Activated T-helper 1 cell treated with Interleukin-2 at 50 U/mL for 16 hours (primary cell): ENCODE results near the gene E2F3.
"Not testable (repeated sequence)": the region's sequence is repeated elsewhere in the genome, so short reads cannot be mapped to it uniquely, and the experiment has no call there.

Experiments used
- DNase-seq: peaks from one replicate; pipeline ENCODE4 v3.0.0-alpha.2; 2020; ENCODE audit warnings: low read depth

Gene E2F3

DNA sequence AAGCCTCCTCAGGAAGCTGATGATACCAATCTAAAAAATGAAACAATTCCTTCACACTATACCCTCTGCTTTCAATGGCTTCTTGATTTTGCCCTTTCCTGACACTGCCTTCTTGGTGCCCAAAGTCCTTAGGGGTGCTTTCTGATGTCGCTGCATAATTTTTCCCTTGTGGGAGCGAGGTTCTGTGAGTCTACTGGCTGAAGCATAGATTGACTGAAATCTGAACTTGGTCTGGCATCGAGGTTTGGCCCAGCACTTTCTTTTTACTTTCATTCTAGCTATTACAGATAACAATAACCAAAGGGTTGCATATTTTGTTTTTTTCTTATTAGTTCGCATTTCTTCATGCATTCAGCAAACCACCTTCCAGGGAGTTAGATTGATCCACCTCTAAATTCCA lies 65.8 kb downstream of the E2F3 start:
- no peak for DNase-seq

DNA sequence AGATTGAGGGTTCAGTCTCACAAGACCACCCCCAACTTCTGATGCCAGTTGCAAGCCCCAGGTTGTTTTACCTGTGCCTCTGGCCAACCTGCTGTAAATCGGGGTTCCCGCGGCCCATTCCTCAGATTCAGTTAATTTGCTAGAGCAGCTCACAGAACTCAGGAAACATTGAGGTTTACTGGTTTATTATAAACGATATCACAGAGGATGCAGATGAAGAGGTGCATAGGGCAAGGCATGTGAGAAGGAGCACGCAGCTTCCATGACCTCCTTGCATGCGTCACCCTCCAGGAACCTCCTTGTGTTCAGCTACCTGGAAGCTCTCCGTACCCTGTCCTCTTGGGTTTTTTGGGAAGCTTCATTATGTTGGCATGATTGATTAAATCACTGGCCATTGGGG lies 66.5 kb downstream of the E2F3 start:
- DNase-seq = no peak

DNA sequence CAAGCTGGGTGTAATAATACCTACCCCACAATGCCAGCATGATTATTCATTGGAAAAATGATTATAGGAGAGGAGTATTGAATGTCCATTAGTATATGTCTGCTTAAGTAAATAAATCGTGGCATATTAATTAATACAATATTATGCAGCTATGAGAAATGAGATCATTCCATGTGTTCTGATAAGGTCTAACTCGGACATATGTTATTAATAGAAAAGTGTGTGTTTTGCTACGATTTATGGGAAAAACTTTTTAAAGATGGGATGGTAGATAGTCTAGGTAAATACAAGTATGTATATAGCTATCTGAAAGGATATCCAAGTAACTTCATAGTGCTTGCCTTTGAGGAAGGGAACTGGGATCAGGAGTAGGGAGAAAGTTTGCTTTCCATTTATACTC lies 71.1 kb downstream of the E2F3 start:
- DNase-seq = no peak

DNA sequence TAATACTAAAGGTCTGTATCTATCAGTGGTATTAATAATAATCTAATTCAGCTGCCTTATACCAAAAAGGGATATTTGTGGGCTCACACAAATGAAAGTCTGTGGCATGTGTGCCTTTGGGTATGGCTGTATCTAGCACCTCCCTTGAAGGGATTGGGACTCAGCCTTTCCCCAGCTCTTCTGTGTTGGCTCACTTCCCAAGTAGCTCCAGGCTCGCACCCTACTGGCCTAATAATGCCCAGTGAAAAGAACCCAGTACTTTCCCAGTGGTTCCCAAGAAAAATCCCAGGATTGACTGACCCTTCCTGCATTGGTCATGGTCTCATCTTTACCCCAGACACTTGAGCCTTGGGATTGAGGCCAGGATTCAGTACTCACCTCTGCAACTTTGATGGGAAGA lies 71.8 kb downstream of the E2F3 start:
- no peak for DNase-seq

DNA sequence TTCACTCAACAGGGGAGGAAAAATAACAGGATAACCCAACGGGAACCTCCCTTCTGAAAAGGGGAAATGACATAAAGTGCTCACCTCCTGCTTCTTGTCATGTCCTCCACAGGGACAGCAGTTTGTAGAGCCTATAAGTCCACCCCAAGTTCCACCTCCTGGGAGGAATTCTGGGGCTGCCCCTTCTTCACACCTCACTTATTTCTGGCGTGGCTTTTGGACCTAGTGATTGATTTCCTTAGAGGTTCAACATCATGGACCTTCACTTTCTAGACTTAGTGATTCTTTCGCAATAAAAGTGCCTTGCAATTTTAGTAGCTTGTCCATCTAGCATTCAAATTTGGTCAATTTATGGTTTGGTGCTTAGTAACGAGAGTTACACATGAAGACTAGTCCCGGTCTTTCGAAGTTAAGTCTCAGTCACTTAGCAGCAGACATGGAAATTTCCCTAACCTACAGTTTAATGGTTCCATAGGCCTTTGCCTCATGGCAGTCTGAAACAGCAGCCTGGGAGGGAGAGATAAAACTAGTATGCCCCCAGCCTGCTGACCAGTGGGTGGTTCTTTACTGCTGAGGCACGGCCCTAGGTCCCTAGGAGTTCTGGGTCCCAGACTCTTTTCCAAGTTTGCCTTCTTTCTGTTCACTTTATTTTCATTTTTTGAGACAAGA lies 73.3 kb downstream of the E2F3 start:
- DNase-seq = no peak

DNA sequence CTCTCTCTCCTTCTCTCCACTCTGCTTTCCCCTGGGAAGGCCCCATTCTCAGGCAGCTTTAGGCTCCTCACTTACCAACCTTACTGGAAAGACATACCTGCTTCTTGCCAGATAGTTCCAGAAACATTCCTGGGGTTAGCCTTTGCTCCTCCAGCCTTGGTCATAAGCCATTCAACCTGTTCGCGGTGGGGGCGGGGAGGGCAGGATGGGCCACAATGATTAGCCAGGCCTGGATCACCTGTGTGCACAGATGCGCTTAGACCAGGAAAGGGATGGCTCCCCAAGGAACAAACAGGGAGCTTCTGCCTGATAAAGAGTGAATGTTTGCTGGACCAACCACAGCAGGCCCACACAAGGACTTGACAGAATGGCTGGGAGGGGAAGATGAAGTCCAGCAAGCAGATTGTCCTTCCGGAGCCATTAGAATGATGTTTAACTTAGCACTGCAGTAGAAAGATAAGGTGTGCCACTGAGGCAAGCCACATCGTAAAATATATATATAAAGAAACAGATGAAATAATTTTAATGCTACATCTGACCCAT lies 74.9 kb downstream of the E2F3 start:
- no peak for DNase-seq

DNA sequence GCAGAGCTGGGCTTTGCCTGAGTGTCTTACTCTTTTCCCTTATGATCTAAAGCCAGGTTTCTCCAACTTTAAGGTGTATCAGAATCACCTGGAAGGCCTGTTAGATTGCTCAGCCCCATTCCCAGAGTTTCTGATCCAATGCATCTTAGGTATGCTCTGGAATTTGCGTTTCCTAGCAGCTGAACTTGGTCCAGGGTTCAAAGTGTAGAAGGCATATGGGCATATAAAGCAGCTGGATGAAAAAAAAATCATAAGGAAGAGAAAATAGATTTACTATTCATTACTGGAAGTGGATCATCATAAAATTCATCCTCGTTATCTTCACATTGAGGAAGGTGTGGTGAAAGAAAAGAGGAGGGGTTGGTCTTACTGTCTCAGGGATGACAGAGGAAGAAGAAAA lies 75.8 kb downstream of the E2F3 start:
- no peak for DNase-seq

DNA sequence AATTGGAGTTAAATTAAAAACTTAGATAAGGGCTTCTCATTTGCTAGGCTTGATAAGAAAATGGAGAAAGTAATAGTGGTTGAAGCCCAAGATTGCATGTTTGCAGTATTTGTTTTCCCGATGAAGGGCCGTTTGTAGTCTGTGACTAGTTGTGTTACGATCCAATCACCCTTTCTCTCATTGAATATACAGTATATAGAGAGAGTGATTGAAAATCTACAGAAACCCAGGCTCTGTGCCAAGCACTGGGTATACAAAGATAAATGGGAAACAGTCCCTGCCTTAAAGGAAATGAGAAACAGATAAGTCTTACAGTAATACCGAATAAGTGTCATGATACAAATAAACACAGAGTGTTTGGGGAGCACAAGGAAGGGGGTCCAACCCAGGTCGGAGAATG lies 77.4 kb downstream of the E2F3 start:
- DNase-seq = no peak

DNA sequence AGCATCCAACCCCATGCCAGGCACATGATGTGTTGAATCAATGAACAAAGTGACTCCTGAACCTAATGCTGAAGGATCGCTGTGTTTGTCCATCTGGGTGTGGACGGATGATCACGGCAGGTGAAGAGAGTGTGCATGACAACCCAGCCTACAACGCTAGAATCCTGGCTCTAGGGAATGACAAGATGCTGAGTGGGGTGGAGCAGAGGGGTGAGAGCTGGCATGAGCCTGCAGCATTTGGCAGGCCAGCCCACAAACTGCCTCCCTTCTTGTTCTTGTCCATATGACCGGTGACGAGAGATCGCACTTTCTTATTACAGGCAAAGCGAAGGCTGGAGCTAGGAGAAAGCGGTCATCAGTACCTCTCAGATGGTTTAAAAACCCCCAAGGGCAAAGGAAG lies 77.8 kb downstream of the E2F3 start:
- no peak for DNase-seq

DNA sequence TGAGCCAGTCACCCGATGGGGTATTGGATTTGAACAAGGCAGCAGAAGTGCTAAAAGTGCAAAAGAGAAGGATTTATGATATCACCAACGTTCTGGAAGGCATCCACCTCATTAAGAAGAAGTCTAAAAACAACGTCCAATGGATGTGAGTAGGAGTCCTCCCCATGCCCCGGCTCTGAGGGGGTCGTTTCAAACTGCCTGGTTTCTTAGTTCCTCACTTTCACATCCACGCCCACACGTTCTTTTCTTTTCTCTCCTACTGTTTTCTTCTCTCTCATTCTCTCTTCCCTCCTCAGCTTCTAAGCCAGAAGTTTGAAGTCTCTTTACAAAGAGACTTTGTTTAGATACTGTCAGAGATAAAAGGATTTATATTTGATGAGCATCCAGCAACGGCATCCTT lies 79.6 kb downstream of the E2F3 start:
- DNase-seq = no peak

DNA sequence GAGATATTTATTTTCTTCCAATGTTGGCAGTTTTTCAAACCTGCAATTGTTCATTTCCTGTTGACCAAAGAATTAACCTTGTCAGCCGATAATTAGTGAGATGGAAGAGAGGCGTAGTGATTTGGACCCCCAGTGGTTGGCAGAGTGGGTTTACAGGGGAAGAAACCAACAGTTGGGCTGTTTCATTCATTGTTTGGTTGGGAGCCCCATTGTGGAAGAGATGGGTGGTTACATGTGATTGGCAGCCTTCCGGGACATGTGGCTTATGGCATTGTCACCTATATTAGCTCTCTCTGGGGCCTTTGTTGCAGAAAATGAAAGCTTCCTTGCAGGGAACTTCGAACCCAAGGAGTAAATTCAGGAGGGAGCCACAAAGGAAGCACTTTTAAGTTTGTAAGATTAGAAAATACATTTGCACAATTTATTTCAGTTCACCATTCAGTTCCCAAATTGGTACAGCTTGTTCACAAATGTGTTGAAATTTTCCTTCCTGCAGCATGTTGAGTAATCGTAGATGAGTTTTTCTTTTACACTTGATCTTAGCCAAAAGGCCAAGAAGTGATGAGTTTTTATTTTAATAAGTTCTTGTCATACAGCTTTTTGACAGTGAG lies 82.3 kb downstream of the E2F3 start:
- no peak for DNase-seq

DNA sequence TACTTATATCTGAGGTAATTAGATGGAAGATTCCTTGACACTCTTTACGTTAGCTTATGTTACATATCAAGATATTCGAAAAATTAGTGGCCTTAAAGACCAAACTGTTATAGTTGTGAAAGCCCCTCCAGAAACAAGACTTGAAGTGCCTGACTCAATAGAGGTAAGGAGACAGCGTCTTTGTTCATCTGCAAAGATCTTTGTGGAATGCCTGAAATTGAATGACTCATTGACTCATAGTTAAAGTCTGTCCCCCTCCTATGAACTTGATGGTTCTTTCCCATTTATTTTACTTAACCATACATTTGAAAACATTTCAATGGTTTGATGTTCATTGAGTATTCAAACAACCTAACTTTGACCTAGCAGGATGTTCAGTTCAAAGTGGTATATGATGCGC lies 85.0 kb downstream of the E2F3 start:
- no peak for DNase-seq

DNA sequence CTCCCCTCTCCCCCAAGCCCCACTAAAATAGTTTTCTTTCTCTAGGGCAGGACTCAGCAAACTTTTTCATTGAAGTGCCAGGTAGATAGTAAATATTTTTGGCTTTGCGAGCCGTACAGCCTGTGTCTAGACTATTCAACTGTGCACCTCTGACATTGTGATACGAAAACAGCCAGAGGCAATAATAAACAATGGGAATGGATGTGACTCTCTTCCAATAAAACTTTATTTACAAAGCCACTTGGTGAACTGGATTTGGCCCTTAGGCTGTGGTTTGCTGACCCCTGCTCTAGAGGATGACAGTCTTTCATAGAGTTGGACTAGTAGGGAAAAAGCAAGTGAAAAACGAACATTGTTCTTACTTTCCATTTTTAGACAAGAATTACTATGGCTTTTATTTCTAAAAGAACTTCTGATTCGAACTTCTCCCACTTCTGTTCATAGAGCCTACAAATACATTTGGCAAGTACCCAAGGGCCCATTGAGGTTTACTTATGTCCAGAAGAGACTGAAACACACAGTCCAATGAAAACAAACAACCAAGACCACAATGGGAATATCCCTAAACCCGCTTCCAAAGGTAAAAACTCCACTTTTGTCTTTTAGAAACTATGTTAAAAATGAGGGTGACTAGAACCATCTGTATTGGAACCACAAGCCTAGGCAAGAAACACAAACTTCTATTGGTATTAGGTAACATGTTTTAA lies 86.1 kb downstream of the E2F3 start:
- no peak for DNase-seq

DNA sequence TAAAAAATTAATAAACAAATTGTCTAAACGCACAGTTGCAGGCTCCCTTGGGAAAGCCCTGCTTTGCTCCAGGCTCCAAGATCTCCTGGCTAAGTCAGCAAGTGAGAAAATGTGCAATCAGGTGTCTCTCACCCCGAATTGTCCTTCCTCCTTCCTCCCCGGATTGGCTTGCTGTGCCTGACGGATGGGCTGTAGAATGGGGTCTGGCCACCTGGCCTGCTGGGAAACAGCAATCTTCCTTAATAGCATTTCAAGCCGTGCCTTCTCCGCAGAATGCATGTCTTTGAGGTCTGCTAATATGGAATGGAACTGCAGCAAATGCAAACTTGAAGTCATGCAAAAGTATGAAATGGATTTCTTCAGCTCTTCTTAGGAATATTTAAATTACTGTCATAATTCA lies 88.9 kb downstream of the E2F3 start:
- no peak for DNase-seq

DNA sequence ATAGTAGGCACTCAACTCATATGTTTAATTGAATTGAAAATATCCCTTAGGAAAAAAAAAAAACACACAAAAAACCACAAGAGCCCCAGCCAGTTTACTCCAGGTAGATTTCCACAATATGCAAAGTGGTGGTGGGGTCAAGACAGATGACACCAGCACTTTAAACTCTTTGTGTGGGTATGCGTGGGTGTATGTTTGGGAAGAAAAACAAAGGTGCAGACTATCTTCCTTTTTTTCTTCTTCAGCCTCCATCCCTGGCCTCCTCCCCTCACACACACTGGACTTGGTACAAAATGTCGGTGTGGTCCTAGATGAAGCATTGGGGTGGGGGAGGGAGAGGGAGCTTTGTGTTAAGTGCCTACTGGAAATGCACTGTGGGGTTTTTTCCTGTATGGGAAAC lies 90.4 kb downstream of the E2F3 start:
- DNase-seq = no peak

DNA sequence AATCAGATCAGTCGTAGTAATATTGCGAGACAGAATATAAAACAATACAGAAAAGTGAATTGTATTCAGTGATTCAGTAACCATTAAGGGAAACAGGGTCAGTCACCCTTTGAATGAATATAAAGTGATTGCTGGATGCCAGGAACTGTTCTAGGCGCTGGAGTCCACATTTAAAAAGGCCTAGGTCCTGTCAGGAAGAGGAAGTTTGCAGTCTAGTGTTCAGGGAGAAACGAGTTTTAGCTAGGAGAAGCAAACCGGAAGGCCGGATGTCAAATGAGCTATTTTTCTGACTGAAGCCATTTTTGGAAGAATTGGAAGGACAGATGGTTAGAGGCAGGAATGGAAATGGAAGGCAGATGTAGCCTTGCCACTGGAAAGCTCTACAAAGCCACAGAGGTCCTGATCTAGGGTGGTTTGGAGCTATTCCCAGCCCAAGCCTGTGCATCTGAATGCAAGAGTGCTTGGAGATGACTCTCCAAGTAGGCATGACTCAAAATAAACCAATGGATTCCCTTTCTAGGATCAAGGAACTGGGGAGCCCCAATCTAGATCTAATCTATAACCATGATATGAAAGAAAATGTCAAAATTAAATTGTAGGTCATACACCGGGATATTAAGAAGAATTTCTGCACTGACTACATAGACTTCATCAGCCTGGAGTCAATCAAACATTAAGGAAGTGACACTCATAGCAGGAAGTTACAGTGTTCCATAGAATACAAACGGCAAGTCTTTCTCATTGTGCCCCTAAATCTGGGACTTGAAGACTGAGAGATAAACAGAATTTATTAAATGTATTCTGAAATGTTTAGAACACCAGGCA lies 95.7 kb downstream of the E2F3 start:
- no peak for DNase-seq

DNA sequence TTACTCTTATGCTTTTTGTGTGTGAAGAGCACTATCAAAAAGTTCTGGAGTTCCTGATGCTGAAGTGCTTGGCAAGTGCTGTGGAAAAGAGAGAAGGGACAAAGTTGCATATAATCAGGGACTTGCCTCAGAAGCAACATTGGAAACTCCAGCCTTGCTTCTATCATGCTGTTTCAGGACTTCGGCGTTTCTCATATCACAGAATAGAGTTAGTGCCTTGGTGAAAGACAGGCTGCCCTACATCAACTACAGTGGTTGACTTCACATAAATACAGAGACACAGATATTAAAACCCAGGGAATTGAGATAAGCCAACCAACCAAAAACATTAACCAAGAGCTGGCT lies 96.3 kb downstream of the E2F3 start:
- DNase-seq = no peak

DNA sequence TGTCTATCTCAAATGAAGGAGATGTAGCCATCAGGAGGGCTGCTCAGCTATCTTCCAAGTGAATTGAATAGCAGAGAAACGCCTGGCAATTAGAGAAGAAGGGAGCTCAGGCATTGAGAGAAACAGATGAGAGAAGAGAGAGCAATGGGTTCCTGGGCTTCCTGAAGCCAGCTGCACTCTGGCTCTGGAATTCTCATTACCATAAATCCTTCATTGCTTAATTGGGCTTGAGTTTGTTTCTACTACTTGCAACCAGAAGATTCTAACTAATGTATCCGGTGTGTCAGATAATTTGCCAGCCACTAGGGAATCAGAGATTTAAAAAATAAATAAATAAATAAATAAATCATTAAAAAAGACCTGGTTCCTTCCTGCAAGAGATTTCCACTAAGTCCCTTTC lies 107.5 kb downstream of the E2F3 start:
- no peak for DNase-seq

DNA sequence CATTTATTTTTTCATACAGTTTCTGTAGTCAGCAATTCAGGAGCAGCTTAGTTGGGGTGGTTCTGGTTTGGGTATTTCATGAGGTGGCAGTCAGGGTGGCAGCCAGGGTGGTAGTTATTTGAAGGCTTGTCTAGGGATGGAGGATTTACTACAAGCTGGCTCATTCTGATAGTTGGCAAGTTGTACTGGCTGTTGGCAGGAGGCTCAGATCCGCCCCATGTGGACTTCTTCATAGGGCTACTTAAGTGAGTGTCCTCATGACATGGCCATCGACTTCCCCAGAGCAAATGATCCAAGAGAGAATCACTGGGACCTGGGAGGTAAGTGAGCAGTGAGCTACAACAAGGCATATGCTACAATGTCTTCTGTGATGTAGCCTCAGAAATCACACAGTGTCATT lies 110.2 kb downstream of the E2F3 start:
- no peak for DNase-seq

DNA sequence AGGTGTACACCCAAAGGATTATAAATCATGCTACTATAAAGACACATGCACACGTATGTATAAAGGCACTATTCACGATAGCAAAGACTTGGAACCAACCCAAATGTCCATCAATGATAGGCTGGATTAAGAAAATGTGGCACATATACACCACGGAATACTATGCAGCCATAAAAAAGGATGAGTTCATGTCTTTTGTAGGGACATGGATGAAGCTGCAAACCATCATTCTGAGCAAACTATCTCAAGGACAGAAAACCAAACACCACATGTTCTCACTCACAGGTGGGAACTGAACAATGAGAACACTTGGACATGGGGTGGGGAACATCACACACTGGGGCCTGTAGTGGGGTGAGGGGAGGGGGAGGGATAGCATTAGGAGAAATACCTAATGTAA lies 123.5 kb downstream of the E2F3 start:
- not testable (repeated sequence) for DNase-seq

DNA sequence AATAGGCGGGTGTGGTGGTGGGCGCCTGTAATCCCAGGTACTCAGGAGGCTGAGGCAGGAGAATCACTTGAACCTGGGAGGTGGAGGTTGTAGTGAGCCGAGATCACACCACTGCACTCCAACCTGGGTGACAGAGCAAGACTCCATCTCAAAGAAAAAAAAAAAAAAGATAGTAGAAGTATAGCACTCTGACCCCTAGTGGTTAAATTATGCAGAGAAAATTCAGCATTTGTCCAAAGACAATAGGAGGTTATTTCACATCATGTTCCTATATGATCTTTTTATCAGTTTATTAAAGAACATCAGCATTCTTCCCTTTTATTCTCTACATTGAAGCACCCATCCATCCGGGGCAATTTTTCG lies 127.4 kb downstream of the E2F3 start:
- DNase-seq = not testable (repeated sequence)

DNA sequence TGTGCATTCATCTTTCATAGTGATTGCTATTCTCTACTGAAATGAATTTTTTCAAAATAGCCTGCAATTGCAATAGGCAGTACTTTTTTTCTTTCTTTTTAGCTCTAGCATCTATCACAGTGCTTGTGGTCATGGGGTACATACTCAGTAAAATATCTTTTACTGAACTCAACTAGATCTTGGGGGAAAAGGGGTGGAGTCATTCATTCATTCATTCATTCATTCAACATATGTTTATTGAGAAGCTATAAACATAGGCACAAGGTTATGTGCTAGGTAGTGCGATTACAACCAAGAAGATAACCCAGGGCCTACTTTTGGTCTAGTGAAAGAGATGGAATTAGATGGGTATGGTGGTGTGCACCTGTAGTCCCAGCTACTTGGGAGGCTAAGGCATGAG lies 131.2 kb downstream of the E2F3 start:
- no peak for DNase-seq
